ENCODE results near the gene HOXB7. TPM values are rescaled to one million over a fixed set of nuclear protein-coding genes. Genes with fewer than 3 reads are reported as not detected.

Gene HOXB7
- polyA plus RNA-seq, 3 donors = 44.7 to 50.2 (median 48.7) TPM

DNA sequence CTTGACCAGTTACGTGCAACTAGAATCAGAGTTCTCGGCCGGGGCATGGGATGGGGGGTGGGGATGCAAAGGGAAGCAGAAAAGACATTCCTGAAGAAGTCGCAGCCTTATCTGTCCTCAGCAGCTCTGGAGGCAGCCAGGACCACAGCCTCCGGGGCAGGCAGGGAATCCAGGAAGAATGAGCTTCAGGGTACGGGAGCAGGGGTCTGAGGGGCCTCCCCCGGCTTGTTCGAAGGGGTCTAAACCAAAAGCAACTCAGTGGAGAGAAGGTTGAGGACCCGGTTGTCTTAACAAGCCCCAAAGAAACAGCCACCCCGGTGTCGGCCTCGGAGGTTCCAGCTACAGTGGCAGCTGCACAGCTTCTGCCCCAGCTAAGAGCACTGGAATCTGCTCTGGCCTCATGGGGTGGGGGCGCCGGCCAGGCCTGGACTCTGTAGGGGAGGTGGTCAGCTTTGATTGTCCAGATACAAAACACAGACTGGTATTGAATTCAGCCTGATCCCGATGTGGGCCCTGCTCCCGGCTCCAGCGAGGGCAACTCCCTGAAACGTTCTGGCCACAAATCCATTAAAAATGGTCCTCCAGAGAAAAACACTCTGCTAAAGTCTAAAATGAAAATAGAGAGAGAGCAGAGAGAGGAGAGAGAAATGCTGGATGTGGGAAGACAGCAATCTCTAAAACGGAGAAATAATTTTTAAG, 40.3 kb downstream of the HOXB7 start:
- DNase-seq (ENCODE audit: low read depth in 3 of 3, low spot score in 2 of 3) = no peak

- no peak for DNase-seq (ENCODE audit: low read depth in 3 of 3, low spot score in 2 of 3)
These were observed 41.0 kb downstream of the HOXB7 start for GRCh38 chr17:48569674-48570324.

DNA sequence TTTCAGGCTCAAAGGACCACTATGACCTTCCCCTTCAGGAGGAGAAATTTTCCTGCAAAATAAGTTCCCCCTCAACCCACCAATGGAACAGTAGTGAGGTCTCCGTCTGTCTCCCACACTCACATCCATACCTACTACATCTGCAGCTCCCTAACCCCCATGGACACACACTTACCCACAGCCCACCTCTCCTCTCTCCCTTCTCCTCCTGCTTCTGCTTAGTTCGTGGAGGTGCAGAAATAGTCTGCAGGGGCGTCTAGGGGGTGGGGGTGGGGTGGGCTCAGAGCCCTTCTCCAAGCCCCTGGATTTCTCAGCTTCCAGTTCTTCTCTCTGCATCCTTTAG, 41.6 kb downstream of the HOXB7 start:
- DNase-seq (ENCODE audit: low read depth in 3 of 3, low spot score in 2 of 3) = no peak

- no peak for DNase-seq (ENCODE audit: low read depth in 3 of 3, low spot score in 2 of 3)
These were observed 42.1 kb downstream of the HOXB7 start for GRCh38 chr17:48568499-48569239.

GRCh38 chr17:48567646-48568354, 43.0 kb downstream of the HOXB7 start:
- DNase-seq (ENCODE audit: low read depth in 3 of 3, low spot score in 2 of 3) = no peak

- no peak for DNase-seq (ENCODE audit: low read depth in 3 of 3, low spot score in 2 of 3)
These were observed 43.6 kb downstream of the HOXB7 start for GRCh38 chr17:48567209-48567608.

- no peak for DNase-seq (ENCODE audit: low read depth in 3 of 3, low spot score in 2 of 3)
These were observed 44.1 kb downstream of the HOXB7 start for GRCh38 chr17:48566717-48567116.

DNA sequence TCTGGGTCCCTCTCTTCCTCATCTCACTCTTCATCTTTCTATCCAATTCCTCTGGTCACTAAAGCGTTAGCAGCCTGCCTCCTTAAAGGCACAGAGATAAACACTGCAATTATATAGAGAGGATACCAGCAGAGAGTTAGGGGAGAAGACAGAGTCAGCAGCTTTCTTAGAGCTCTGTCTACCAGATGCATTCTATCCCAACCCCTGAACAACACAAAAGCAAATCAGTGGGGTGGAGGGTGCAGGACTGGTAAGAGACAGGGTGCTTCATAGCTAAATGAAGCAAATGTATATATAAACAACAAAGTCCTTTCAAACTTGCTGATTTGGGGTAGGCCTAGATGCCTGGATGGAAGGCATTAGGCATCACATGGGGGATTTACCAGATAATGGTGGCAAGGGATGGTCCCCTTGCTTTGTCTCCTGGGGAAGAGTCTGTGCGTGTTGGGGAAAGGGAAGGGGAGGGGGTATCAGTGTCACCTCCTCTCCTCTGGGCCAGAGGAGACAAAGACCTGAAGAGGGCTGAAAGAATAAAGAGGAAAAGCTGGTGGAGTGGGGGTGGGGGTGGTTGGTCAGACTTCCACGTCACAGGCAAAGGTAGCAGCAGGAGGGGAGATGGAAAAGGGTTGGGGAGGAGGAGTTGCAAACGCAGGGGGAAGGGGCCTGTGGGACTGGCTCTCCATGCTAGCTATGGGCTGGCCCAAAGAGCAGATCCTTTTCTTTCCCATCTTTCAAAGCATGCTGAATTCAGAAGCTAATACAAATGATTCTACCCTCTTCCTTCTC, 44.7 kb downstream of the HOXB7 start:
- no peak for DNase-seq (ENCODE audit: low read depth in 3 of 3, low spot score in 2 of 3)

GRCh38 chr17:48565022-48565554, 45.7 kb downstream of the HOXB7 start:
- no peak for DNase-seq (ENCODE audit: low read depth in 3 of 3, low spot score in 2 of 3)

GRCh38 chr17:48564188-48565021, 46.4 kb downstream of the HOXB7 start:
- DNase-seq (ENCODE audit: low read depth in 3 of 3, low spot score in 2 of 3) = no peak

DNA sequence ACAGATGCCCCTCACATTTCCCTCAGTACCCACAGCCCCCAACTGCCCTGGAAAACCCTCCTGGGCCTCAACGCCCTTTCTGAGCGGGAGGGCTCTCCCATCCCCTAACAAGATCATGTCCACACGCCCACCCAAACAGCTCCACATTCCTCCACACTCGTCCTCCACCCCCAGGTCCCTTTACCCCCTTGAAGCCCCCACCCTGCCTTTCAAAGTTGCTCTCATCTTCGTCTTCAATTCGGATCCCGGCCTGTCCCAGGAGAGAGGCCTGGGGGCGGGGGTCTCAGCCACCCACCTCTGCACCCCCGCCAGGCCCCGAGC, 47.0 kb downstream of the HOXB7 start:
- DNase-seq (ENCODE audit: low read depth in 3 of 3, low spot score in 2 of 3) = no peak

DNA sequence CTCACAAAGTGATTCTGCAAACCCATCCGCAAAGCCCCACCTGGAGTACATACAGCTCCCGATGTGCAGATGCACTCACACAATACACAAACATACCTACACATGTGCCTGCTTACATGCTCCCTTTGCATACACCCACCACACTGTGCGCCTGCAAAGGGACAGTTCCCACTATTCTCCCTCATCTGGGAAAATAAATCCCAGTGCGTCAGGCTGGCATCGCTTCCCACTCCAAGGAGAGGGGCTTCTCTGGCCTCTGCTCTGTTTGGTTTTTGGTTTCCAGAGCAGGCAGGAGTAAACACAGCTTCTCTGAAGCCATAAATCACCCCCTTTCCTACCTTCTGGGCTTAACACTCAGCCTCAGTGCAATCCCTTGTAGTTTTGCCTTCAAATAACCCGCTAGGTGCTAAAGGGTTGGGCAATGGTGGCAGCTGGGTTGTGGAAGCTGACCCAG, 47.4 kb downstream of the HOXB7 start:
- no peak for DNase-seq (ENCODE audit: low read depth in 3 of 3, low spot score in 2 of 3)

- DNase-seq (ENCODE audit: low read depth in 3 of 3, low spot score in 2 of 3) = no peak
These were observed 47.9 kb downstream of the HOXB7 start for GRCh38 chr17:48562934-48563333.

DNA sequence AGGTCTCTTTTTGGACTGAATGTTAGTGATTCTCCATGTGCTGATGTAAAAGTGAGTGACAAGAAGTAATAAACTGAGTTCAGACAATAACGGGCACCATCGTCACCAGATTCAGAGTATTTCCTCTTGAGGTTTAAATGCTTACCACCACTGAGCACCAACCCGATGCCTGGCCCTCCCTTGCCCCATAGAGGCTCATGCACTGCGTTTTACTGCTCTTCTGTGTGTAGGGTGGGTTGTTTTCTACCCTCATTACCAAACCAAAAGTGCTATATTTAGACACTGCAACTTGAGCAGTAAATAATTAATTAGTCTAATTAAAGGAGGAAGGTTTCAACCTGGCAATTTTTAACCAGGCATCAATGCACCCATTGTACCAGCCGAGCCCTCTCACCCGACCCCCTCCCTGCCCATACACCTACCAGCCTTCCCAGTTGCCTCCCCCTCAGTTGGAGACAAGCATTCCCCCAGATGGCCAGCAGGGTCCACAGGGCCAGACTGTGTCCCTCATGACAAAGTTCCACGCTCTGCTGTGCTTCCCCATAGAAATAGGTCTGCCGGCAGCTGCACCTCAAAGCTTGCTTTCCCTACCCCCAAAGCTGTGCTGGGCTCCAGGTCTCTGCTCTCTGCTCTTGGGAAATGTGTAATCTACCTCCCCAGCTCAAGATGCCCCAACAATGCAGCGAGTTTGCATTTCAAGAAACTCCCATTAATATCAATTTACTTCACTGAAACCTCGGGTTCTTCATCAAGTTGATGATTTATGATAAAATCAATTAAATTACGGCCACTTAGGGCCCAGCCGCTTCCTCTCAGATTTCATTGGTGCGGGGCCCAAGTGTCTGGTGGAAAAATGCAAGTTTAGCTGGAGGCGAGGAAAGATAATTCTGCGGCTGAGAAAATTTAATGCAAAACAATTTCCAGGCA, 48.7 kb downstream of the HOXB7 start:
- no peak for DNase-seq (ENCODE audit: low read depth in 3 of 3, low spot score in 2 of 3)

DNA sequence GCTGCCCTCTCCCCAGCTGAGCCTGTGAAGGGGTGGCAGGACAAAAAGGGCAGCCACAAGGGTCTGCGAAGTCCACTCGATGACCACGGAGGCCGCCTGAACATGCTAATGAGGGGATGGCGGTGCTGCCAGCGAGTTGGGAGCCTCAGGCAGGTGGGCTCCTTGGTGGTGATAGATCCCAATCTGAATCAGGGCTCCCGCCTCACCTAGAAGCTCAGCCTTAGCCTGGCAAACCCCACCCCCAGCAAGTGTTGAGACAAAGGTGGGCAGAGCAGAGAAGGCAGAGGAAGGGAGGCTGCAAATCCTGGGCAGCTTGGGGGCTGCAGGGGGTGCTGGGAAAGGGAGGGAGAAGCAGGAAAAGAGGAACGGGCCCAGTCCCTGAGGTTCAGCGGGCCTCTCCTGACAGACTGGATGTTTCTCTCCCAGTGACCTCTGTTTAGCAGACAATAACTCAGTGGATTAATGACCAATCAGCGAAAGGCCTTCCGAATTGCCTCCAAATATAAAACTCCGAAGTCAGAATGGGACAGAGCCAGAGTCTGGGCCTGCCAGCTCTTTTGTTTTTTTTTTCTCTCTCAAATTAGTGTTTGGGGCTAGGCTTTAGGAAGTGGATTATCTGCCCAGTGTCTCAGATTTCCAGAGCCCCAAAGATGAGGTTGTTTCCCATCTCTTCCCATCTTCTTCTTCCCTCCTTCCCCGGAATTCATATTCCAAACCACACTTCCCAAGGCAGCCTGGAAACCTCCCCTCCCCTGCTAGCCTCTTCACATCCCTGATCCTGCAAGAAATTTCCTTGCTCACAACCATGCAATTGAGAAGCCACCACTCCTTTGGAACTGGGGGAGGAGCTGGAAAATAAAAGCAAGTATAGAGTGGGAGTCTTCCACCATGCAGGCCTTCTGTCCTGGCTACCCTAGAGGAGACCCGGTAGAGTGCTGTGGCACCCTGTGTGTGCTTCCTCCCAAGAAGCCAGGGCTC, 50.7 kb downstream of the HOXB7 start:
- DNase-seq (ENCODE audit: low read depth in 3 of 3, low spot score in 2 of 3) = no peak

DNA sequence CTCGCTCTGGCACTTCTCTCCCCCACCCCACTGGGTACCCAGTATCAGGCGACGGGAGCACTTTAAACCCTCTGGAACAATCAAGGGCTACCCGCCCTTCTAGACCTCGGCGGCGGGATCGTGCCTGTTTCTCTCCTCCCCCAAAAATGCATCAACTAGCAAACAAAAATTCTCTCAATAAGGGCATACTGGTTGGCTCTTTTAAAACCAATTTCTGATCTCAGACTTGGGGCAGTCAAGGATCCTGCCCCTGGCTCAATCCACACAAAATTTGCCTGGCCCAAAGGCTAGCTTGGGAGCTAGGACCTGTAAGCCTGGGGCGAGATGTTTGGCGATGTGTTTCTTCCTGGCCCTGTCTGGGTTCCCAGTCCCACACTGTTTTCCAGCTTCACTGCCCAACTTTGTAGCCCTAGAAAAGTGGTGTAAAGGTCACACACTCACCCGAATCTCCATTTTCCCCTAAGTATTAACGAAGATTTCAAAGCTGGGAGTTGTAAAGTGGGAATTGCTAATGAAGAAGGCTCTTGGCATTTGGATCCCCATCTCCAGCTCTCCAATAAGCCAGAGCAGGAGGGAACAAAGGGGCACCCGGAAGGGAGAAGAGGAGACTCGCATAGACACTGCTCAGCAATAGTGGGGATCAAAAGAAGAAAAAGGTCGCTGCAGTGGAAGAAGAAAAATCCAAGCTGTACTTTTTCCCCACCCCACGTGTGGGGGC, 51.5 kb downstream of the HOXB7 start:
- no peak for DNase-seq (ENCODE audit: low read depth in 3 of 3, low spot score in 2 of 3)

DNA sequence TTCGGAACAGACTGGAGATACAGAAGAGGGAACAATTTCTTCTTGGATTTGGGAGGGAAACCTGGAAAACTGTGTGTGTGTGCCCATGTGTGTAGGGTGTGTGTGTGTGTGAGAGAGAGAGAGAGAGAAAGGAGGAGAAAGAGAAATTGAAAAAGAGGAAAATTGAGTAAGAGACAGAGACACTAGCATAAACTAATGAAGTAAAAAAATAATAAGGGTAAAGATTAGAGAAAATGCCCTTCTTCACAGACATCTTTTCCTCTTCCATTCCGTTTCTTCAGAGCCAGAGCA, 52.0 kb downstream of the HOXB7 start:
- no peak for DNase-seq (ENCODE audit: low read depth in 3 of 3, low spot score in 2 of 3)

All from right renal cortex interstitium (tissue), 3 donors.